Nephron progenitor cell (in vitro differentiated cells): Measurements from ENCODE around the gene MGMT.

Source experiments
- DNase-seq: peaks from one replicate; pipeline ENCODE4 v3.0.0; 2021
- H3K27ac Mint-ChIP-seq: 2 replicates; pipeline ENCODE4 v1.8.0; 2021; ENCODE audit warnings: mild to moderate bottlenecking, moderate library complexity, mixed read lengths
- H3K27me3 Mint-ChIP-seq: 2 replicates; pipeline ENCODE4 v1.8.0; 2021; ENCODE audit warnings: mild to moderate bottlenecking, low read depth, mixed read lengths; ENCODE audit not compliant: poor library complexity
- H3K36me3 Mint-ChIP-seq: 2 replicates; pipeline ENCODE4 v1.8.0; 2021; ENCODE audit warnings: low read depth, mixed read lengths
- H3K4me1 Mint-ChIP-seq: 2 replicates; pipeline ENCODE4 v1.8.0; 2021; ENCODE audit warnings: mixed read lengths
- H3K4me3 Mint-ChIP-seq: 2 replicates; pipeline ENCODE4 v1.8.0; 2021; ENCODE audit warnings: mild to moderate bottlenecking, moderate library complexity, mixed read lengths
- H3K9me3 Mint-ChIP-seq: 2 replicates; pipeline ENCODE4 v1.8.0; 2021; ENCODE audit warnings: mild to moderate bottlenecking, moderate library complexity, mixed read lengths
- TF ChIP-seq, protein P1 (sequence below): fragments of 200-600 bp; sonication (generic); IDR thresholded peaks from 2 replicates; pipeline ENCODE4 v1.5.0; 2021; ENCODE audit warnings: antibody characterized with exemption

MGMT gene

GRCh38 chr10:129785536-129785981 is 318.5 kb downstream of the MGMT start:
- Mint-ChIP-seq H3K4me1 (peaks cover 14% of the 10 kb centered on the region), H3K27ac (no peak overlapping the region), H3K36me3 (peaks cover 12% of the 10 kb centered on the region), H3K9me3 (peaks cover 13% of the 10 kb centered on the region), H3K4me3 (no peak overlapping the region), H3K27me3 (no peaks in the 10 kb centered on the region)
- TF ChIP-seq, protein P1, sequence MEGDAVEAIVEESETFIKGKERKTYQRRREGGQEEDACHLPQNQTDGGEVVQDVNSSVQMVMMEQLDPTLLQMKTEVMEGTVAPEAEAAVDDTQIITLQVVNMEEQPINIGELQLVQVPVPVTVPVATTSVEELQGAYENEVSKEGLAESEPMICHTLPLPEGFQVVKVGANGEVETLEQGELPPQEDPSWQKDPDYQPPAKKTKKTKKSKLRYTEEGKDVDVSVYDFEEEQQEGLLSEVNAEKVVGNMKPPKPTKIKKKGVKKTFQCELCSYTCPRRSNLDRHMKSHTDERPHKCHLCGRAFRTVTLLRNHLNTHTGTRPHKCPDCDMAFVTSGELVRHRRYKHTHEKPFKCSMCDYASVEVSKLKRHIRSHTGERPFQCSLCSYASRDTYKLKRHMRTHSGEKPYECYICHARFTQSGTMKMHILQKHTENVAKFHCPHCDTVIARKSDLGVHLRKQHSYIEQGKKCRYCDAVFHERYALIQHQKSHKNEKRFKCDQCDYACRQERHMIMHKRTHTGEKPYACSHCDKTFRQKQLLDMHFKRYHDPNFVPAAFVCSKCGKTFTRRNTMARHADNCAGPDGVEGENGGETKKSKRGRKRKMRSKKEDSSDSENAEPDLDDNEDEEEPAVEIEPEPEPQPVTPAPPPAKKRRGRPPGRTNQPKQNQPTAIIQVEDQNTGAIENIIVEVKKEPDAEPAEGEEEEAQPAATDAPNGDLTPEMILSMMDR: no peak
- no peak for DNase-seq

GRCh38 chr10:129786216-129786615 is 319.2 kb downstream of the MGMT start:
- no peaks in the 10 kb centered on the region for H3K27me3 Mint-ChIP-seq
- H3K4me1 Mint-ChIP-seq: peaks cover 14% of the 10 kb centered on the region
- peaks cover 17% of the 10 kb centered on the region for H3K9me3 Mint-ChIP-seq
- no peak overlapping the region for H3K4me3 Mint-ChIP-seq
- peaks cover 14% of the 10 kb centered on the region for H3K36me3 Mint-ChIP-seq
- H3K27ac Mint-ChIP-seq: no peak overlapping the region
- TF ChIP-seq, protein P1: no peak
- DNase-seq: no peak

- DNase-seq: no peak
- H3K4me1 Mint-ChIP-seq: peaks cover 17% of the 10 kb centered on the region
- H3K27ac Mint-ChIP-seq: no peak overlapping the region
- H3K9me3 Mint-ChIP-seq: peaks cover 27% of the 10 kb centered on the region
- TF ChIP-seq, protein P1: no peak
- H3K36me3 Mint-ChIP-seq: peaks cover 27% of the 10 kb centered on the region
- H3K27me3 Mint-ChIP-seq: no peaks in the 10 kb centered on the region
- H3K4me3 Mint-ChIP-seq: no peak overlapping the region
Measured at GRCh38 chr10:129787557-129787956, 320.5 kb downstream of the MGMT start.

DNA sequence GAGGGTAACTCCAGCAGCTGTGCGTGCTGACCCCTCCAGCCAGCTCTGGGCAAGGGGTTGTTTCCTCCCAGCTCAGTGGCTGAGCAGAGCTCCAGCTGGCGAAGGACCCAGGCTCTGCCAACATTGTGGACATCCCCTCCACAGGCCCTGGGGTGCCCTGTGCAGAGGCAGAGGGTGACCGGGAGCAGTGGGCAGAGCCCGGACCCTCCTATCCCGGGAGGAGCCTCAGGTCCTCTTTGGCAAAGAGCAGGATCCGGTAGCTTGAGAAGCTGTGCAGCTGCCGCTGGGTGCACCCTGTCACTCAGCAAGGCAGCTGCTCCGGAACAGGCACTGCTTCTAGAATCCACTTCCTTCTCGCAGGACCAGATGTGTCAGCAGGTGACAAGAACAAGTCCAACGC is 321.2 kb downstream of the MGMT start:
- H3K27me3 Mint-ChIP-seq: no peaks in the 10 kb centered on the region
- peaks cover 34% of the 10 kb centered on the region for H3K36me3 Mint-ChIP-seq
- no peak overlapping the region for H3K4me3 Mint-ChIP-seq
- peaks cover 33% of the 10 kb centered on the region for H3K9me3 Mint-ChIP-seq
- H3K27ac Mint-ChIP-seq: no peak overlapping the region
- TF ChIP-seq, protein P1: no peak
- no peak for DNase-seq
- H3K4me1 Mint-ChIP-seq: peaks cover 22% of the 10 kb centered on the region

DNA sequence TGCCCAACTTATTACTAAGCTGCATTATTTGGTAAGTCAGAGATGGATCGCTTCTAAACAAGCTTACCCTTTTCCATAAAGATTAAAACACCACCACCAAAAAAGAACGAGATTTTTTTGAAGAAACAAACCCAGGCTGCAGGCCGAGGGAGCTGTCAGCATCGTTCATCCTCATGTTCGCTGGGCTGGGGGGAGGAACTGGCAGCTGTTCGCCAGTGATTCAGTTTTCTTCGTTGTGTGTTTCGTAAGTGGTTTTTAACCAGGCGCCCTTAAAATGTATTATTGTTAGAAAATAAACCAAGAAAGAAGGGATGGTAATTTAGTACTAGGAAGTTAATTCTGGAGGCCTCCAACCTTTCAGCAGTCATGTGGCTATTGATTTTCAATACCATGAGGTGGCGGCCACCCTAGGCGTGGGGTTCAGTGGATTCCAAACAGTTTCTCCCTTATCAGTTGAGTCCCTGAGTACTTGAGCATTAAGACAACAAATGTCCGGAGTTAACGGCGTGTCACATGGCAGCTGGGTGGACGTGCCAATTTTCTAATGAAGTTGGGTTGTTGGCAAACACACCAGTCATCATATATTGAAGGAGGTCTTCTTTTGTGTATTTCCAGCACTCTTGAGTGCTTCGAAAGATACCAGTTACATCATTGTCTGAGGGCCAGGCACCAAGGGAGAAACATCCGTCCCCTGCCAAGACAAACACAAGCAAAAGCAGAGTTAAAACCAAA is 323.8 kb downstream of the MGMT start:
- TF ChIP-seq, protein P1: no peak
- peaks cover 2% of the 10 kb centered on the region for H3K27me3 Mint-ChIP-seq
- no peak for DNase-seq
- peaks cover 36% of the 10 kb centered on the region for H3K36me3 Mint-ChIP-seq
- peaks cover 31% of the 10 kb centered on the region for H3K4me1 Mint-ChIP-seq
- peaks cover 34% of the 10 kb centered on the region for H3K9me3 Mint-ChIP-seq
- no peak overlapping the region for H3K4me3 Mint-ChIP-seq
- no peak overlapping the region for H3K27ac Mint-ChIP-seq

GRCh38 chr10:129792141-129792540 is 325.1 kb downstream of the MGMT start:
- H3K36me3 Mint-ChIP-seq: peaks cover 36% of the 10 kb centered on the region
- TF ChIP-seq, protein P1: no peak
- H3K4me3 Mint-ChIP-seq: no peak overlapping the region
- no peak overlapping the region for H3K27ac Mint-ChIP-seq
- no peak for DNase-seq
- peaks cover 25% of the 10 kb centered on the region for H3K4me1 Mint-ChIP-seq
- peaks cover 34% of the 10 kb centered on the region for H3K9me3 Mint-ChIP-seq
- peaks cover 2% of the 10 kb centered on the region for H3K27me3 Mint-ChIP-seq
